Activated effector memory CD4-positive, alpha-beta T cell treated with Interleukin-2 at 50 U/mL for 16 hours (primary cell): ENCODE measurements around the gene KLF7.

Experiments
- DNase-seq: peaks from one replicate; pipeline ENCODE4 v3.0.0-alpha.2; 2020

KLF7 gene

DNA sequence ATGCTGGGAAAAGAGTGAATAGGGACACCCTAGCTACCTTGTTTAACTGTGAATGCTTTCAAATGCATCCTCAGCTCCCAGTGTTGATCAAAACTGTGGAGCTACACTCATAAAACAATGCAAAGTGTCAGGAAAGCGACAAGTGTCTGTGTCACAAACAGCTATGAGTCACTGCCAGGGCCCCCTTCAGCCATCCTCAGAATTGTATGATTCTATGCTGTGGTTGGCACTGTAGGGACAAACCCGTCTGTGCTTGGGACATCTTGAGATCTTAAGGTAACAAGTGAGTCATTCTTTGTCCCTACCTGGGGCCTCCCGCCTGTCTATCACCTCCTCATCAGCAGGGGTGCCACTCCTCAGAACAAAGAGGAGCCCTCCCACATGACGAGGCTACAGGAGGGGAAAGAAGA is 42.4 kb downstream of the KLF7 start:
- DNase-seq: peak; percentile 16

DNA sequence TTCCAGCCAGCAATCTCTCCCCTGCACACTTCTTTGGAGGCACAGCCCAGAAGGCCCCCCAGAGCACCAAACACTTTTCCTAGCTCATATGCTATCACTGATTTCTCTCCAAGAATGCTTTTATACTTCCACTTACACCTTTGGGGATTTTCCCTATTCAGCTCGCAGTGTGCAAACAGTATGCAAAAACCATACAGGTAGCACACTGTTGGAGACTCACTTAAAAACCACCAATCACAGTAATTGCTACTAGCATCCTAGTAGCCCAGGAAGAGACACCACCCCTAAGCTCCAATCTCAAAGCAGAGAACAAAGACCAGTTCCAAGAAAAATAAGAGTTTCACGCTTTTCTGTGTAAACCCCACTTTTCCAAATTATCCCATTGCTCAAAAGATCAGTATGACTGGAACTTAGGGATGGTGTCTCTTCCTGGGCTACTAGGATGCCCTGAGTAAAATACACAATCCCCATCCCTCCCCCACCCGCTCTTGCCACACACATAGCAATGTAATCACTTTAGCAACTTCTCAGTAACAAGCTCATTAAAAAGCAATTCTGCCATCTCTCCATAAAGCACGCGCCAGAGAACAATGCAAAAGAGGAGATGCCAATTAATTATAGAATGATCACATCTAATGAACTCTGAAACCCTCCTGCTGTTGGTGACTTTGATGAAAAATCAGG is 43.0 kb downstream of the KLF7 start:
- no peak for DNase-seq

DNA sequence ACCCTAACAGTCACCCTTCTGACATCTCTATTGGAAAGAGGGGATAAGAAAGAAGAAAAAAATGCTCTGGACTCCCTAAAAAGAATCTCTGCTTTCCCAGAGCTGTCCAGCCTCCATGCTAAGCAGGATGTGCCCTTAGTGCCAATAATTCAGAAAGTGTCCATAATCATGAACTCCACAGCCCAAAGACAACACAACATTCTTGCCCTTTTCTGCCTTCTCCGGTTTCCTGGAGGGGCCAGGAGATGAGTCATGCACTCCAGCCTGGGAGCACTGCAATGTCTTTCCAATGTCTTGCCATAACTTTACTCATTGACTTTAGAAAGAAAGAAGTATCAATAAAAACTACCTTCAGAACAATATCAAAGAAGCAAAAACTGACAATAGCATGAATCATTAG is 44.0 kb downstream of the KLF7 start:
- DNase-seq: no peak

DNA sequence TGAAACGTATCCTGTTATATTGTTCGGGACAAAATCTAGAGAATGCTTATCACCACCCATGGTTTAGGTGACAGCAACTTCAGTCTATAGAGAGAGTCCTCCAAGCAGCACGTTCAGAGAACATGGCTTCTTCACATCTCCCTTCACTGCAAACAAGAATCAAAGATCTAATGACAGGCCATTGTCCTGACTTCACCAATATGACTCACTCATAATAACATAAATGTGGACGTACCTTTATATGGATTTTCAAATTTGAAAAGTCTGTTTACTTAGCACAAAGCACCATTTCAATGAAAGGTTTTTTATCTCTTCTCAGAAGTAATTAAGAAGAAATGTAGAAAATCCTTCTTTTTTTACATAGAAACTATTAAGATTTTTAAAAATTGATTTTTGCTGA is 46.7 kb downstream of the KLF7 start:
- no peak for DNase-seq

DNA sequence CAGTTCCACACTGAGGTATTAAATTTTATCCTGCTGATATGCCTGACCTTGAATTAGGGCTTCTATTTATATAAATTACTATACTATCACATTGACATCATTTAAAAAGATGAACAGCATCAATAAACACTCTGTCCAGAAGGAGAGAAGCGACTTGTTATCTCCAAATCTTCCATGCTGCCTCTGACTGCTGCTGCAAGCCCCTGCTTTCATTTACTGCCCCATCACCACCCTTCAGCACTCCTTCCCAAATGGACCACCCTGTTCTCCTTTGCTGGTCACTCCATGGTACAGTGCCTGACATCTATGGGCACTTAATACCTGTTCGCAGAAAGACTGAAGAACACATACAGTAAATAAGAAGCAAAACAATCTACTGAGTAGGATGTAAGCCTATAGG is 48.1 kb downstream of the KLF7 start:
- no peak for DNase-seq

DNA sequence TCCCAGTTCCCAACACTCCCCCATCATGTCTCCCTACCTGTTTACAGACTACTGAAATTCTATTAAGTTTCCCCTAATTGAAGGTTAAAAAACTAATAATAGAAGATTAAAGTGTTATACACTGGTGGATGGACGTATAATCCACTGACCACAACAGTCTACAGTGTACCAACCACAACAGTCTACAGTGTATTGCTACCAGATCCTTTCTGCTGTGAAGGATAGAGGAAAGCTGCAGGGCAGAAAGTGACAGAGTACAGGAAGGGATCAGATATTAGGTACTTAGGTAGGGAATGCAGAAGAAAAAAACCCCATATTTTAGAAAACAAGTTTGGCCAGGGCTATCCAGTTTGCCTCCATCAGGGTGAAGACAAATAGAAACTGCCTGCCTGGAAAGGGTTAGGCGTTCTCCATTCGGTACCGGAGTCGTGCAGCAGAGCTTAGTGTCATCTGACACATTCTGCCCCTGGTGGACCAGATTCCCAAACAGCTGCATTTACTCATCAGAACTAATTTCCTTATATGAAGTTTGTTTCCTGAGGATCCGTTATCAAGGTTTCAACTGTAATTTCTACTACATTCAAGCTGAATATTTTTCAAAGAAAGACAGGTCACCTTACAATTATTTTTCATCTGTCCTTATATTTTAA is 49.9 kb downstream of the KLF7 start:
- no peak for DNase-seq

DNA sequence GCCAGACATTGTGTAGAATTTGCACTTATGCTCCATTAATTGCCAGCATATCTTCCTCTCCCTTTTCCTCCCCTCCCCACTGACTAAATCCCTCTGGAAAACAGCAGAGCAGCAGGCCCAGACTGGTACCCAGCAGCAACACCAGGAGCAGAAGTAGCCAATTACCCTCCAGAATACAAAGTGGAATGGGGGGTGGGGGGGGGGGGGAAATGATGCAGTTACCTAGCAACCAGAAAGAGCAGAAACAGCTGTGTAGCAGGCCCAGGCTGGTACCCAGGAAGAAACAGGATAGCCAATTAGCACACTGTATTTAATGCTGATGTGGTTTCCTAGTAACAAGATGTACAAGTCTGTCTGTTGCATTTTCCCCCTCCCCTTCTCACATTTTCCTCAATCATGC is 52.3 kb downstream of the KLF7 start:
- DNase-seq: no peak

DNA sequence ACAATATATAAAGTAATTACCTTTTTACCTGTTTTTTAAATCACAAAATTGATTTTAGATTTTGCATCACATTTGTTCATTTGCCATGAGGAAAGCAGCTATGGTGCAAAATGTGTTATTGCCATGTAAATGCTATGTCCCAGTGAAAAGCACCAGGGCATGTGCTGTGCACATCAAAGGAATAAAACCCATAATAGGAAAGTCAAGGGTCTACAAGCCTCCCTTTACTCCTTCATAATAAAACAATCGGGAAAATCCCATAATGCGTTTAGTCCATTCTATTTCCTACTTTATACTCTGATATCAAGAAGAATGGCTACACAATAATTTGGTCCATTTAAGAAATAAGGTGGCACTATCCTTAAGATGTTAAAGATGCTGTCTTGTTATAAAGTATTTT is 53.0 kb downstream of the KLF7 start:
- DNase-seq: no peak

DNA sequence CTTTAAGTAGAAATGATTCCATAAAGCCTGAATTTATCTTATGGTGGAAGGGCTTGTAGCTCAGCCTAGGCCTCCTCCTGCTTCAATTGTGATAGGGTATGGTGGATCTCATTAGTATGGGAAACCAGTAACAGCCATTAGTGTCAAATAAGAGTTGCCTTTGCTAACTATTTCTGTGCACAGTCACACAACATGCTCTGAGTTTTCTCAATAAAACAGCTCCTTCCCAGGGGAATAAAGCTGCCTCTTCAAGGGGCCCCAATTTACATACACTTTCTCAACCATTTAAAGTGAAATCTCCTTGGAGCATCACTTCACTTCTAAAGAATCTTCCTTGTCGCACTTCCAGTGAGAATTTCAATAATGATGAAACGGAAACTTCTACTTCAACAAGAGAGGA is 53.4 kb downstream of the KLF7 start:
- DNase-seq: no peak

DNA sequence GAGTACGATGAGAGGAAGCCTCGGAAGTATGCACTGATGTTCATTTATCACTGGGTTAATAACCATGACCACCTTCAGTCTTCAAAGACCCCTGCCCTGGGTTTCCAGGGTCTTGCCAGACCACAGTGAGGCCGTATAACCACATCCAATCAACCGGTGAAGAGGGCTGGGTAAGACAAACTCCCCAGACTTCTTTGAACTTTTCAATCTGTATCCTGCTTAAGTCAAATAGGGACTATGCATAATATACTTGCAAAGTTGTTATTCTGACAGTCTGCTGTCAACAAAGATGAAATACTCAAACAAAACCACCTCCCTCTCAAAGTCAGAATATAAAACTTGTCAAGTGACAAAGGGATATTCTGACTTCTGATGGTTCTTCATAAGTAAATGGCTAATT is 54.0 kb downstream of the KLF7 start:
- no peak for DNase-seq

DNA sequence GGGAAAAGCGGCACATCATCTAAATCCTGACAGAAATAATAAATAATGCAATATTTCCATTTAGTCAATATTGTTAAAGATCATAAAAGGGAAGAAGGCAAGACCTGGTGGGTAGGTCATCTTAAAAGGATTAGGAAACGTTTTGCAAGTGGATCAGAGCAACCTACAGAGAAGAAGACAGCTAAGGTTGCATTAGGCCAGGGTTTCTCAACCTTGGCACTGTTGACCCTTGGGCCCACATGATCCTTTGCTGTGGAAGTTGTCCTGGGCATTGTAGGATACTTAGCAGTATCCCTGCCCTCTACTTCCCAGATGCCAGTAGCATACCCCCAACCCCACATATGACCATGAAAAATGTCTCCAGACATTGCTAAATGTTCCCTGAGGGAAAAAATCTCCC is 55.0 kb downstream of the KLF7 start:
- DNase-seq: no peak

DNA sequence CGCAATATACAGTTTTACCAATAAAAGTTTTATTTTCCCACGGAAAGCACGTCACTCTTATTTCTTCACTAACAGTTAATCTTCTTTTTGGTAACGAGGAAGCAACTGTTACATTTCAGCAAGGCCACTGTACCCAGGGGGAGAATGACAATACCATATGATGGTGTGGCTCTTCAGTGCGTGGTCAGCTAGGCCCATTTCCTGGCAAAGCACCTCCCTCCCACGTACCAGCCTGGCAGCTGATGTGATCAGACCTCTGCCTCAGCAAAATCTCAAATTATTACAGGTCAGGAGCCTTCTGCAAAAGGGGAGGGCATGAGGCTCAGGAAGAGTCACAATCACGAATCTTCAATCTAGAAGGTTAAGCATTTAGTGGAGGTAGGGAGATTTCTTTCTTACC is 55.4 kb downstream of the KLF7 start:
- DNase-seq: no peak

DNA sequence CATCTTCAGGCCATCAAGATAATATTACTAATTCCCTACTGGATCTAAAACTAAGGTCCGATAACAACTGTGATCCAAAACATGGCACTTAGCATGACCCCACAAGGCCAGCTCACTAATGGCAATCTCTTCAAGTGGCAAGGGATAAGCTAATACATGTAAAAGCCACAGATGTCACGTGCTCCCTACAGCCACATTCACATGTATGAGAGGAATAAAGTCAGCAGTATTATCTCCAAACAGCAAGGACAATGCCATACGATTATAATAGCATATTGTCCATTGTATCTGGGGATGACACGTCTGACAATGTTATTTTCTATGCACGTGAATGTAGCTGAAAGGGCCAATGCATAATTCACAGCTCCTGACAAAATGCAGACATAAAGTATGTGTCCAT is 56.0 kb downstream of the KLF7 start:
- DNase-seq: no peak

DNA sequence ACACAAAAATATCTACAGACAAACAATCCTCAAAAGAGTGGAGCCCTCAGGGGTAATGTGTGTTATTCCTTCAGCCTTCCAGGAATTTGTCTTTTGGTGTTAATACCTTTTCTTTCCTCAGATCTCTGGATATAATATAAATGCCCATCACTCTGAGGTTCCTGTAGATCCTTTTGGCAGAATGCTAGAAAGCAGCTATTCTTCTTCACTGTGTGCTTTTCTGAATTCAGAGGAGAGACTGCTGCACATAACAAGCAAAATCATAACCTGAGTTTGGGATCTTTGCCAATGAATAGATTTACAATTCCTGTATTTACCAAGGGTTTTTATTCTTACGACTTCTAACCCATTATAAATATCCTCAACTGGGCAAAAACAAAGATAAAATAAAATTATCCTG is 57.3 kb downstream of the KLF7 start:
- DNase-seq: no peak

DNA sequence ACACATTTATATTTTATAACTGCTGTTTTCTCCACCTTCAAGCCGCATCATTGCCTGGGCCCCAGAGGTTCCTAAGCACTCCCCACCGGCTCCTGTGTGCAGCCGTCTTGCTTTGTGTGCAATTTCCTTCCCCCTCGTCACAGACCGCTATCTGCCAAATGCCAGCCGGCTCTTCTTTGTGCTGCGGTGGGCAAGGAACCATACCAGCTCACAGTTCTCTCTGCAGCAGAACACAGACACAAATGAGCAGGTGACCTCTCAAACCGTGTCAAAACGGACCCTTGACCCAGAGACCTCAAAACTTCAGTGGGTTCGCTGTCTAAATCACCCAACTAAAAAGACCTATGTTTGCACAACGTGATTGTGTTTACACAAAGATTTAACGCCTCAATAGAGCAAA is 58.2 kb downstream of the KLF7 start:
- no peak for DNase-seq

DNA sequence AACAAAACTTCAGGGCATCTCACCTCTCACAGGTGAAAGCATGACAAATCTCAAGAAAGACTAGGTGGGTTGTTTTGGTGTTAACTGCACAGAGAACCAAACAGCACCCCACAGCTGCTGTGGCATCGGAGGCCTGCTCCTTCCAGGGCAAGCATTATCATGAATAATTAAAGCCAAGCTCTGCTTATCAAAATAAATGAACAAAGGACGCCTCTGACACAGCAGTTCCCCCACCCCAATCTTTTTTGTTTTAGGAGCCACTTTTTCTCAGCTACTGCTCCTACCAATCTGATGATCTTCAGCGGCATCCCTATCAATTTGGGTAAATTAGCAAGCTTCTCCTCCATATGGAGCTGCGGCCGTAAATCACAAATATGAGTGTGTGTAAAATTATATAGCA is 58.6 kb downstream of the KLF7 start:
- no peak for DNase-seq

DNA sequence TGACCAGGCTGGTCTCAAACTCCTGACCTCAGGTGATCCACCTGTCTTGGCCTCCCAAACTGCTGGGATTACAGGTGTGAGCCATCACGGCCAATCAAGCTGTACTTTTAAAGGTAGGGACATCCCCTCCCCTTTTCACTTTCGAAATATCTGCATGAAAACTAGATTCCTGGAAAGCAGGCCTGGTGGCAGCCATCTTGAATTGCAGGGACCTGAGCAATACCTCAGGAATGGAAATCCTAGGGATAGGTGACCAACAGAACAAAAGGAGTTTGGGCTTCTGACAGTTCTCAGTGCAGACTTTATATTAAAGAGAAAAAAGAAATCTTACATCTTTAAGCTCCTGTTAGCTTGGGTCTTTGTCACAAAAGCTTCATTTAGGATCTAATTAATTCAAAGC is 62.6 kb downstream of the KLF7 start:
- no peak for DNase-seq

DNA sequence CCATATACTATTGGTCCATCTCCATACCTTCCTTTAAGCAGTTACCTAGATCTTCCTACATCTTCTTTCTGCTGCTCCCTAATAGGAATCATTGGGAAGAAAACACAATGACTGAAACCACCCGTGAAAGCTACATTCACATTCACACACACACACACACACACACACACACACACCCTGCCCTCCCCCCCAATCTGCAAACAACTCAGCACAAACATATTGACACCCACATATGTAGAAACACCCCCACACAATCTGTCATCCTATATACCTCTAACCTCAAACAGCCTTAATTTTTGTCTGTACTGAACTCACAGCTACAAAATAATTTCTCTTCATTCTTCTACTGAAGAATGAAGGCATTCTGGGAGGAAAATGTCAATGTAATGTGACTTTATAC is 63.8 kb downstream of the KLF7 start:
- no peak for DNase-seq

DNA sequence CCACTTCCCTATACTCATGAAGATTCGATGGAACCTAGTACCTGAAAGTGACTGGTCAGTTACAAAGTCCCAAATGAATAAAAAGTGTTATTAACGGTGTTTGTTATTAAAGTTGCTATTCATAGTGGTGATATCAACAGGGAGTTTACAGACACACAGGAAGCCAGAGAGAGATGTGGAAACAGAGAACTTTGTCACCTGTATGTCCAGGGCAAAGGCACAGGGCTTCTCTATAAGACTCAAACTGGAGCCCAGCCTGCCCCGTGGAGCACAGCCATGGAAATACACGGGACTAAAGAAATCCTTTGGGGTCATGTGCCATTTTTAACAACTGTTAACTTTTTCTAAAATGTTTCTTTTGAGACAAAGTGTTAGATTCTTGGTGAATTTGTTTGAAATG is 68.5 kb downstream of the KLF7 start:
- DNase-seq: no peak

DNA sequence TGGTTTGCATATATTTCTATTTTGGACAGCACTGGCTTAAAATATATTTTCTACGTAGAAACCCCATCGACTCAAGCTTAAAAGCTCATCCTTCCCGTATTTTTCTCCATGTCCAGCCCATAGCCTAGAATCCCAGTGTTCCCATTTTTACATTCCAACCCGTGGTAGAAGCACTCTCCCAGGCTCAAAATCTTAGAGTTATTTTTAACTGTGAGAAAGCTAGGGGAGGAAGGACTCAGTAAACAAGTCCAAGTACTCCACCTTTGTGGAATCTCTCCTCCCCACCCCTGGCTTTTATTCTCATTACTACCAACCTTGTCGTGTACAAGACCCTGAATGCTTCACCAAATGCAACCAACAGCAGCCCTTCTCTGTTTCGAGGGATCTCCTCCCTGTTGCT is 69.8 kb downstream of the KLF7 start:
- DNase-seq: no peak

DNA sequence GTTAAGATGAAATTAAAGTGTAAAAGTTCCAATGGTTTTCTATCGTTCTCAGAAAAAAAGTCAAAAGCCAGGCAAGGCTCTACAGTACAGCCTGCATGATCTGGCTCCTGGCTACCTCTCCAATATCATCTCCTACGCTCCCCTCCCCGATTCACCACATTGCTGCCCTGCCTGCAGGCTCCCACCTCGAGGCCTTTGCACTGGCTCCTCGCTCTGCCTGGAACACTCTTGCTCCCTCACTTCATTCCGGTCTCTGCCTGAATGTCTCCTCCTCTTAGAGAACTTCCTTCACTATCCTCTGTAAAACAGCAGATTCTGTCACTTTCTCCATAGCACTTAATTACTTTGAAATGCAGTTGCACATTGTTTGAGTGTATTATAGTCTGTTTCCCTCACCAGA is 72.5 kb downstream of the KLF7 start:
- DNase-seq: no peak

DNA sequence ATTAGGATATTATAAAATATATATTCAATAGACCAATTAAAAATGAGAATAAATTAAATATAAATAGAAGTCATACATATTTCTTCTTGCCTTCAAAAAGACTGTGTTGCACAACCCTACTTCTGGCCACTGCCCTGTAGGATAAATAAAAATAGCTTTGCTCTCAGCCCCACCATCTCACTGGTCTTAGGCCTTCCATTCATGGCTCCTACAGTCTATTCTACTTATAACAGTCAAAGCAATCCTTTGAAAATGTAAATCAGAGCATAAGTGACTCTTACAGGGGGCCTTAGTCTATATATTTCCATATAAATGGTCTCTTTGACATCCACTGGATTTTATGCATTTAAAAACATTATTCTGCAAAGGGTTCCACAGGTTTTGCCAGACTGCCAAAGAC is 72.9 kb downstream of the KLF7 start:
- DNase-seq: no peak

DNA sequence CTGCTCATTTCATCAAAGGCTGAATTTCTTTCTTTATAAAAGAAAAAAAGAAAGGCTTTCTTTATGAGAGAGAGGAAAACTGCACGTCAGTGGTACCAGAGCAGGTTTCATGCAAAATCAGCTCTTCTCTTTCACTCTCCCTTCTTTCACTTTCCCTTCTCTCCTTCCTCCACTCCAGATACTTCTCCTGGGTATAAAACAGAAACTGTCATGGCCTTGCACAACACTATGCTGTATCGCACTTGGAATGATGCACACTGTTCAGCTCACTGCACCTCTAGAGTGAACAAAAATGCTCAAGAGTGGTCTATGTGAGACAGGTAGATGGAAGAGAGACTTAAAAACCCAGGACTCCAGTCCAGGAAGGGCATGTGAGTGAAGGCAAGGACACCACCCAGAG is 73.8 kb downstream of the KLF7 start:
- no peak for DNase-seq

DNA sequence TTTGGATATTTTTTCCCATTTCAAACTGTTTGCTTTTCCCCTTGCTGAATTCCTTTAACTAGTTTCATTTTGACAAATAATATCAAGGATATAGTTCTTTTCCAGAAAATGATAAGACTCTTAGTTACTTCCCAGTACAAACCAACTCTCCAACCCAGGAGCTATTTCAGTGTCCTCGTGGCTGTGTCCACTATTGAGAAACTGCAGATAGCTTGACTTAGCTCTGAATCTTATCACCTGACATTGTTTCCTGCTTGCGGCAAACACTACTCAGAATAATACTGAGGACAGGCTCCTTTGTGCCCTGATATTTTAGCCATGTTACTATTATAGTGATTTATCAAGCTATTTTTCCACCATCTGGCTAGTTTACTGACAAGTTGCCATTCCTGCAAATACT is 74.6 kb downstream of the KLF7 start:
- DNase-seq: no peak

DNA sequence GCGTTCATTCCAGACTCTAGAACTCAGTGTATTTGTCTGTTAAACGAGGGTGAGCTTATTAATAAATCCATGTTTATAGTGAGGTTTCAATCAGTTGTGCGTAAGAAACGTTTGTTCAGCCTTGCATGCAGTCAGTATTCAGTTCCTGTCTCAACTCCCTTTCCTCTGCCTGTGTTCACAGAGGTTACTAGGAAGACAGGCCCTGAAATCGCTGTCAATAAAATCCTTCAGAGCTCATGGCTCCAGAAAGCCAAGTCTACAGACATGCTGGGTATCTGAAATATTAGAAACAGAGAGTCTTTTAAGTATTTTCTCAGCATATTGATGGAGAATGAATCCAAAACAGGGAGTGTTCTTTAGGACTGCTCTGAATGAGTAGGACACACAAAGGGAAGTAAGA is 75.4 kb downstream of the KLF7 start:
- no peak for DNase-seq
